GM19043 (cell line): ENCODE results near the gene FOXL2.
"Not testable (repeated sequence)": the region's sequence is repeated elsewhere in the genome, so short reads cannot be mapped to it uniquely, and the experiment has no call there.

Experiments used
- ATAC-seq: cut with Tn5 transposase; IDR thresholded peaks from one replicate; pipeline ENCODE4 v1.9.1; 2021; ENCODE audit warnings: low read depth; ENCODE audit not compliant: unreplicated experiment

FOXL2 gene

DNA sequence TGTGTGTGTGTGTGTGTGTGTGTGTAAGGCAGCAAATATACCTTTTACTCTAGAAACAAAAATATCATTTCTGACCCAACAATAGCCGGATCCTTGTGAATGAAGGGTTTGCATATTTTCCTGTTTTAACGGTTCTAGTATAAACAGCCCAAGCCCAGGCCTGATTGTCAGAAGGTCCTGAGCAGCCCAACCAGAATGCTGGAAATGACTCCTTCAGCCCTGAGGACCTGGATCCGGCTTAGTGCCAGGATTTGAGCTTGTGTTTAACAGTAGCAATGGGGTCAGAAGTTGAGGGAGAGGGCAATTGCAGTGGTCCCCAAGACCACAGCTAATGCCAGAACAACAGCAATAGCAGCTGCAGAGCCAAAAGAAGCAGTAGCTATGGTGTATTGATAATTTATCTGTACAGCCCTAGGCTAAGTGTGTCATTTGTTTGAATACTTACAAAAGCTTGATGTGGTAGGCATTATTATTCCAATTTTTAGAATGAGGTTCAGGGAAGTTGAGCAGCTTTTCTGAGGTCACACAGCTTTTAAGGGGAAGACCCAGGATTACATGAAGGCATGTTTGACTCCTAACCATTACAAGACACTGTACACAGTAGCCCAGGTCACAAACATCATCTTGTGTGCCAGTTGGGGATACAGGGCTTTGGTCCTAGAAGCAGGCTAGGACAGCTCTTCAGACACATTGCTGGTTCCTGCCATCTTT is 12.8 kb downstream of the FOXL2 start:
- no peak for ATAC-seq

DNA sequence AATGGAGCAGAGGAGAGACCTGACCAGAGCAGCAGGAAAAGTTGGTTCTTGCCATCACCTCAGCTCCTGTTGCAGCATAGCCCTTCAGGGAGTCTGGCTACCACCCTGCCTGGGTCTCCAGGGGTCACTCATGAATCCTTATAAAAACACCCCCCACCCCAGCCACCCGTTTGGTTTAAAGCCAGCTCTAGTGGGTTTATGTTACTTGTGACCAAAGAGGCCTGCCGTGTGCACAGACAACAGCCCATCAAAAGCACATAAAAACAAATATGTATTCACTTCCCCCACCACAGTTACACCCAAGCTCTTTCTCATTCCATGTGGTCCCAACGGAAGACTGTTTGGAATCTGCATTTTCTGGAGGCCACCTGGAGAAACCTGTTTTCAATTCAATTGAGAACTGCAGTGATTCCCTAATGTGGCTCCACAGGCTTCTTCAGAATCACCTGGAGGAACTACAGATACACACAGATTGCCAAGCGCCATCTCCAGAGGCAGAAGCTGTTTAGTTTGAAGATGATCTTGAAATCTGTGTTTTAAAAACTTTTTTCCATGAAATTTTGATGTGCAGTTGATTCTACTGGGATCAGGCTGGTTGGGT is 13.8 kb downstream of the FOXL2 start:
- no peak for ATAC-seq

DNA sequence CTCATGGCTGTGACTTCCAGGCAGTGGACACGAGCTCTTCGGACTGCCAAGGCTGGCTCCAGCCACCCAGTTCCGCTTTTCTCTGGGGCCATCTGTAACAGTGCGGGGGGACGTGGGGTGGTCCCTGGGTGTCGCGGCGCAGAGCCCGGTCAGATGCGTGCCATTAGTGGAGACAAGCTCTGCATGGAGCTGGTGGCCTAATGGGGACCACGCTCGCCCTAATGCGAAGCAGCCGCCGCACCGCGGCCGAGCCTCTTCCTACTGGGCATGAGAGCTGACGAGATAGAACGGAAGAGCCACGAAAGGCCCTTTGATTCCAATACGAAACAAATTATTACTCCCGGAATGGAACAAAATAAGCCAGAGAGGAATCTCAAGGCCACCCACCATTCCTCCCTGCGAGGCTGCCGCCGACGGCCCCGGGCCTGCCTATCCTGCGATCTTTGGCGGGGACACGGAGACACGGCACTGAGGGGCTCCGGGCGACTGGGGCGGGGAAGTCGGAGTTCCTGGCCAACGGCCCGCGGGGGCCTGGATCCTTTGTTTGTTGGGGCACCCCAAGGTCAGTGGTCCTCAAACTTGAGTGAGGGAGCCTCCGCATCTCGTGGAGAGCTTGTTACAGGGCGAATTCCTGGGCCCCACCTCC is 18.1 kb downstream of the FOXL2 start:
- no peak for ATAC-seq

DNA sequence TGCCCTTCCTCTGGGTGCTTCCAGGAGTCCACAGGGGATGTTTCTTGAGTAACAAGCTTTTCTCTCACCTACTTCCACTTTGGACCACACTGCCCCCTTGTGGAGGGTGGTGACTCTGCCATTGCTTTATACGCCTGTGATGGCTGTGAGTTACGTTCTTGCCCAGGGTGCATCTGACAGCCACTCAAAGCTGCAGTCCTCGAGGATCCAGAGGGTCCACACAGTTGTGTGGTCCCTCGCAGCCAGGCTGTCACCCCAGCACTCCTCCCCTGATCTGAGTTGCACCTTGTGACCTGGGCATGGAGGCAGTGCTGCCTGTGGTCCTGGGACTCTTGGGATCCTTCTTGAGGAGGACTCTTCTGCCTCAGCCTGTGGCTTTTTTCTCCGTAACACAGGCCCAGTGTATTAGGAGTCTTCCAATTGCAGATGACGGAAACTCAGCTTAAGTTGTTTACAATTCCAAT is 23.4 kb downstream of the FOXL2 start:
- peak; percentile 69 for ATAC-seq

DNA sequence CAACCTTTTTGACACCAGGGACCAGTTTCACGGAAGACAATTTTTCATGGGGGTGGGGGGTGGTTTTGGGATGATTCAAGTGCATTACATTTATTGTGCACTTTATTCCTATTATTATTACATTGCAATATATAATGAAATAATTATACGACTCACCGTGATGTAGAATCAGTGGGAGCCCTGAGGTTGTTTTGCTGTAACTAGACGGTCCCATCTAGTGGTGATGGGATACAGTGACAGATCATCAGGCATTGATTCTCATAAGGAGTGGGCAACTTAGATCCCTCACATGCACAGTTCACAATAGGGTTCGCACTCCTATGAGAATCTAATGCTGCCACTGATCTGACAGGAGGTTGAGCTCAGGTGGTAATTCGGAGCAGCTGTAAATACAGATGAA is 24.5 kb downstream of the FOXL2 start:
- ATAC-seq, result not testable (repeated sequence)

DNA sequence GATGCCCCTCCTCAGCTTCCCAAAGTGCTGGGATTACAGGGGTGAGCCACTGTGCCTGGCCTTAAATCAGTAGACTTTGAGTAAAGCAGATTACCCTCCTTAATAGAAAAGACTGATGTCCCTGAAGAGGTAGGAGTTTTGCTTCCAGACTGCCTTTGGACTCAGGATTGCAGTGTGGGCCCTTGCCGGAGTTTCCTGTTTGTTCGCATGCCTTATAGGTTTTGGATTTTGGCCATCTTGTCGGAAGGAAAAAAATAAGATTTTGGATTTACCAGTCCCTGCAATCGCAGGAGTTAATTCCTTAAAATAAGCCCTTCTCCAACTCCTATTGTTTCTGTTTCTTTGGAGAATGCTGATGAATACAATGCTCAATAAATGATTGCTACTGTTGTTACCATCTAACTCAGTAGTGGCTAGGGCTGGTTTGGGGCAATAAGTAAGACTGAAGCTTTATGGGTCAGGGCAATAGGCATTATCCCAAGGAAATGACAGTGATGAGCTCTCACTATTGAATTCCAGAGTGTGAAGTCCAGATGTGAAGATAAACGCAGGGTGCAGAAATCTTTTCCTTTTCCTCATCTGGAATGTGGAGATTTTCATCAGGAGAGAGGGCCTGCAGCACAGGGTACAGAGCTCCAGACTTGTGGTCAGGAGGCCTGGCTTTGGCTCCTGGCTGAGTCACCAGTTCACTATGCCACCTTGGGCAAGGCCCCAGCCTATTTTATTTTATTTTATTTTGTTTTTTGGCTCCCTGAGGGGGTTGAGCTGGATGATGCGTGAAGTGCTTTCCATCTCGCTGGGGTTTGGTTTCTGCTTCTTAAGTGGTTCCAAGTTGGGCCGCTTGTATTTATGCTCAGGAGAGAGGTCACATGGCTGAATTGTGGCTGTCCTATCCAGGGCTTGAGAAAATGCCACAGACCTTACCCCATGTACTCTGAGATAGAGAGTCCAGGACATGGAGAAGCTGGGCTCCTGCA is 25.3 kb downstream of the FOXL2 start:
- no peak for ATAC-seq

DNA sequence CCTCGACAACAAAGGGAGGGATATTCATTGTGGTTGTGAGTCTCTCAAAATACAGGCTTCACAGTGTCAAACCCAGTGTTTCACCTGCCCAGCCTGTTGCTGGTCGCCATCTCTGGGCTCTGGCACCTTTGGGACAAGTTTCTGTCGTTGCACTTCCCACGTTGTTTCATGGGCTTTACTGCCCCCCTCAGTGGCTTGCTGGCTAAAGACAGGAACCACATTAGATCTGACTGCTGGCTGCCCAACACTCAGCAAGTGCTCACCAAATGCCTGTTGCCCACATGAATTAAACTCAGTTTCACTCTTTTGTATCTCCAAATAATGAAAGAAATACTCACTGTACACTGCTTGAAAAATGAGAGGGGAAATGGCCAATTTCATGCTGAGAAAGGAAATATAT is 27.6 kb downstream of the FOXL2 start:
- ATAC-seq, result no peak

DNA sequence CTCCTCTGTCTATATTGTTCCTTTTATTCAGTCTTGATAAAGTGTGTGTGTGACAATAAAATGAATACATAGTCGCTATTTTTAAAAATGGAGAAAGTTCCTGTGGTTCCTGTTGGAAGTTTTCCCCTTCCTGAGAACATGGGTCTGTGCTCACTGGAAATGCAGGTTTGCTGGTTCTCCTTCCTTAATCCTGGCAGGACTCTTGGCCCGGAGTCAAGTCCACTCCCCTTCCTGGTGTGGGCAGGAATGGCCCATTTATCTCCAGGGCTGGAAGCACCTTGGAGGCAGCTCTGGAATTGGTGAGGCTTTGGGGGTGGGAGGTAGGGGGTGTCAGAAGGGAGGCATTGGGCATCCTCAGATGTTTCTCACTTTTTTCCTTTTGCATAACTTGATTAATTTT is 30.1 kb downstream of the FOXL2 start:
- ATAC-seq, result no peak

DNA sequence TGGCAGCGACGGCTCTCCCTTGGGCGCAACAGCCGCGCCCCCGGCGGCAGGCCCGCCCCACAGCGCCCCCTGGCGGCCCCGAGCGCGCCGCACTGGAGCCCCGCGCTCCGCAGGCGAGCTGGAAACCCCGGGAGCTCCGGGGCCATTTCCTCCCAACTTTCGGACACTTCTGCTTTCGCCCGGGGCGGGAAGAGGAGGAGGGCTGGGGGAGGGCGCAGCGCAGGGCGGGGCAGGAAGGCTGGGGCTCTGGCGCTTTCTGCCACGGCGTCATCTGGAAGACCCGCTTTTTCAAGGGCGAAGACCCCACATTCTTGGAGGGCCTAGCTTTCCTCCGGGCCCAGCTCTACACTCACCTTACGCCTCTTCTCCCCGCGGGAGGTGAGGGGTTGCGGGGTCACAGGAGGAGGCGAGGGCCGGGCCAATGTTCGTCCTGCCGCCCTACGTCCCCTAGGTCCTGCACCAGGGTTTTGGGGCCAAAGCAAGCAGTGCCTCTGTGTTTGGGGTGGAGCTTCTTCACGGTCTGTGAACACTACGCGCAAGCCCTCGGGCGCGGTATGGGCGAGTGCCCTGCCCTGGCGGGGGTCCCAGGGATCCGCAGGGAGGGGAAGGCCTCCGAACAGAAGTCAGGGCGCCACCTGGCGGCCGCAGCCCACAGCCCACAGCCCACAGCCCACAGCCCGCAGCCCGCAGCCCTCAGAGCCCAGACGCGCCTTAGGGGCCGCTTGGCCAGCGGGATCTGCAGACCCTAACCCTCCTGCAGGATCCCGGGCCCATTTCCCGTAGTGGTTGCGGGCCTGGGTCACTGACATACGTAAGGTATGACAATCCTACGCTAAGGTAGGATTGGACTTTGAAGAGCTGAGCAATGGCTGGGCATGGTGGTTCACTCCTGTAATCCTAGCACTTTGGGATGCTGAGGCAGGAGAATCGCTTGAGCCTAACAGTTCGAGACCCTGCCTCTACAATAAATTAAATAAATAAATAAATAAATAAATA is 31.1 kb downstream of the FOXL2 start:
- ATAC-seq, result peak; percentile 72

DNA sequence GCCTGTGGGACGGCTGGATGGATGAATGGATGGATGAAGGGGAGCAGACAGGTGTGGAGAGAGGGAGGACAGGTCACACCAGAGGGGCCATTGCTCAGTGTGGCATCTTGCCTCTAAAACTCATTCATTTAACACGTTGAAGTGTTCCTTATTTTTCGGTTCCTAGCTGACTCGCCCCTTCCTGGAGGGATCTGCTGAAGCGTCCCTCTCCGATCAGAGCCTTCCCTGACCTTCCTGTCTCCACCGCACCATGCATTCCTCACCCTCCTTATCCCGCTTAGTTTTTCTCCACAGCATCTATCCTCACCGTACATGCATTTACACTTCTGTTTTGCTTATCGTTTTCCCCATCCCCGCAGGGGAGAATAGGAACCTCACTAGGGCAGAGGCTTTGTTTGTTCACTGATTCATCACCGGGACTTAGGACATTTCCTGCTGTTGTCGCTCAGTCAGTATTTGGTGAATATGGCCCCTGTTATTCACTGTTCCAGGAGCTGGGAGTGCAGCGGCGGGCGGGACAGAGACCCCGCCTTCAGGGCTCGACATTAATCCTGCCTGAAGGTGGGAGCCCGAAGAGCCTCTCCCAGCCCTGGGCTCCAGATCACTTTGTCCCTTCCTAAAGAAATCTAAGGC is 32.0 kb downstream of the FOXL2 start:
- ATAC-seq, result peak; percentile 22

DNA sequence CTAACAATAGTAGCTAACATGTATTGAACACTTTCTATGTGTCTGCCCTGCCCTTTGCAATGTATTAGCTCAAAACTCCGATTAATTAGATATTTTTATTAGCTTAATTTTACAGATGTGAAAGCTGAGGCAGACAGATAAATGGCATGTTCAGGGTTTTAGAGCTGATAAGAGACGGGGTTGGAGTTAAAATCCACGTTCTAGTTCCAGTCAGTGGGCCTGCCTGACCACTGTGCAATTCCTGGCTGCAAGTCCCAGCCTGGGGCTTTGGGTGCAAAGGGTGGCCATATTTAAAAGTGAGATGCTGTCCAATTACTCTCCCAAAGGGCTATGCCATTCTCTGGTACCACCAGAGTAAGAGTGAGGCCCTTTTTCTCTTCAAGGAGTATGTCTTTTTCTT is 33.2 kb downstream of the FOXL2 start:
- no peak for ATAC-seq

DNA sequence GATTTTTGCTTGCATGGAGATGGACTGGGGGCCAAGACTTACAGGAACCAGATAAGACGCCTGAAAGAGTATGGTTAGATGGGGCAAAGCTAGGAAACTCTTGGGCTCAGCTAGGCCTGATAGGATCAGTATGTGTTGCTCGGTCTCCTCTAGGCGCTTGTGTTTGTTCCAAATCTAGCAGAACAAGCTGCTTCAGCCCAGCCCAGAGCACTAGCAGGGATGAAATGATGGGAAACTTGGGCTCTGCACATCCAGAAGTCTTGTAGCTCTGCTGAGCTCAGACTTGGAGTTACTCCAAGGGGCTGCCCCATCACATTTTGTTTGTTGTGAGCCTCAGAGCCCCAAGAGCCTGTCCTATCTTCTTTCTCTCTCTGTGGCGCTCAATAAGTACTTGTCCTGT is 34.7 kb downstream of the FOXL2 start:
- no peak for ATAC-seq

DNA sequence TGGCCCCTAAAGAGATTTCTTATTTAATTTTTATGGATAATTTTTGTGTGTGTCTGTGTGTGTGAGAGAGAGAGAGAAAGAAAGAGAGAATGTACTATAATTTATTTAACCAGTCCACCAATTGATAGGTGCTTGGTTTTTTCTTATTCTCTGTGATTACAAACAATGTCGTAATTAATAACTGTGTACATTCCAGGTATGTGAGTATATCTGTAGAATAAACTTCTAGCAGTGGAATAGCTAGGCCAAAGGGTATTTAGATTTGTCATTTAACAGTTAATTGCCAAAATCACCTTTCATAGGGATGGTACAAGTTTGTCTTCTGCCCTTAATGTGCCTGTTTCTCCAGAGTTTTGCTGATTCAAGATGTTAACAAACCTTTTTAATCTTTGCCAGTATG is 35.3 kb downstream of the FOXL2 start:
- no peak for ATAC-seq

DNA sequence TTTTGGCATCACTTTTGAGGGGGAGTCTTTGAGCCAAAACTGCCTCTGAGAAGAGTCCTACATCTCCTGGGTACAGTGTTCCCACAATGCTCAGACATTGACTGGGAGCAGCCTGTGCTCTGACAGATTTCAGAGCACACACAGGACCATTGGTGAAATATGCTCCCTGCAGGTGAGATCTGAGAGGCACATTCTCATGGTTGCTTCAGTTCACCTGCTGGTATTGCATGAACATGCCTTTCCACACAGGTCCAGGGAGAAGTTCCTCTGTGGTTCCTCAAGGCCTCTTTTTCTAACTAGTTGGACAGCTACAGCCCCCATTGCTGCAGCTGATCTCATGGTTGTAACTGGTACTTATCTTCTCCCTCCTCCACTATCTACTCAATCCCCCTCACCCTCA is 37.0 kb downstream of the FOXL2 start:
- no peak for ATAC-seq

DNA sequence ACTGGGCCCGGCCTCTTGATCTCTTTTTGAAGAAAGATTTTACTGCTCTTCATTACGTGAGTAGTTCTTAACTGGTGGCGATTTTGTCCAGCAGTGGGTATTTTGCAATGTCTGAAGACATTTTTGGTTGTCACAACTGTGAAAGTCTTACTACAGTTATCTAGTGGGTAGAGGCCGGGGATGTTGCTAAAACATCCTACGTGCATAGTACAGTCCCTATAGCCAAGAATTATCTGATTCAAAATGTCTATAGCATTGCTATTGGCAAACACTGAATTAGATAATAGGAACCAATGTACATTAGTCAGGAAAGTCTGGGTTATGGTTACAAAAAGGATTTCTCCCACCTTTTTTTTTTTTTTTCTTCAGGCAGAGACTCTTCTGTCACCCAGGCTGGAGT is 38.1 kb downstream of the FOXL2 start:
- ATAC-seq, result no peak

DNA sequence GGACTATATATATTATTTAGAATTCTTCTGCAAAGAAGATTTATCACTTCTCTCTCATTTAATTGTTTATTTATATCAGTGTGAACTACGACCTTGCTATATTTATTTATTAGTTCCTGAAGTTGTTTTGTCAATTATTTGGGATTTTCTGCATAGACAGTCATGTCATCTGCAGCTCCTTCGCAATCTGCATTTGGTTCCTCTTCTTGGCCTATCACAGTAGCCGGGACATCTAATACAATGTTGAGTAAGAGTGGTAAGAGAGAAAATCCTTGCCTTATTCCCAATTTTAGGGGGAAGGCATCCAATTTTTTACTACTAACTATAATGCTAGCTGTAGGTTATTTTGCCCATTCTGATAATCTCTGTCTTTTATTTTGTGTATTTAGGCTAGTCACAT is 39.4 kb downstream of the FOXL2 start:
- no peak for ATAC-seq

DNA sequence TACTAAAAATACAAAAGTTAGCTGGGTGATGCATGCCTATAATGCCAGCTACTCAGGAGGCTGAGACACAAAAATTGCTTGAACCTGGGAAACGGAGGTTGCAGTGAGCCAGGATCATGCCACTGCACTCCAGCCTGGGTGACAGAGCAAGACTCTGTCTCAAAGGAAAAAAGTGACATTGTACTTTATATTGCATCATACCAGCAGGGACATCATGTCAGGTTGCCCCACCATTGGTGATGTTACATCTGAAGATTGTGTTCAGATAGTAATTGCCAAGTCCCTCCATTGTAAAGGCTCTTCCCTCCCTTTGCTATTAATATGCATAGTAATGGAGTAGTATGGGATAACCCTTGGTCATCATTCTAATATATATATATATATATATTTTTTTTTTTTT is 44.8 kb downstream of the FOXL2 start:
- ATAC-seq, result no peak

DNA sequence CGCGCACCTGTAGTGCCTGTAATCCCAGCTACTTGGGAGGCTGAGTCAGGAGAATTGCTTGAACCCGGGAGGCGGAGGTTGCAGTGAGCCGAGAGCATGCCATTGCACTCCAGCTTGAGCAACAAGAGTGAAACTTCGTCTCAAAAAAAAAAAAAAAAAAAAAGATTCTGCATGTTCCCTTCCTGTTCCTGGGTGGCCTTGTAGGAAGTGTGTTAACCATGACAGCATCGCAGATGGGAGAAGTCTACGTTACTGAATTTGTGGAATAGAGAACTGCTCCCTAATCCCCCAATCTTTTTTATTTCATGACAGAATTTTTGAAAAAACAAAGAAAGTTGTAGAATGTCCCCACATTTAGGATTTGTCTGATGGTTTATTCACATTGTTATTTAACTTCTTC is 45.4 kb downstream of the FOXL2 start:
- no peak for ATAC-seq

DNA sequence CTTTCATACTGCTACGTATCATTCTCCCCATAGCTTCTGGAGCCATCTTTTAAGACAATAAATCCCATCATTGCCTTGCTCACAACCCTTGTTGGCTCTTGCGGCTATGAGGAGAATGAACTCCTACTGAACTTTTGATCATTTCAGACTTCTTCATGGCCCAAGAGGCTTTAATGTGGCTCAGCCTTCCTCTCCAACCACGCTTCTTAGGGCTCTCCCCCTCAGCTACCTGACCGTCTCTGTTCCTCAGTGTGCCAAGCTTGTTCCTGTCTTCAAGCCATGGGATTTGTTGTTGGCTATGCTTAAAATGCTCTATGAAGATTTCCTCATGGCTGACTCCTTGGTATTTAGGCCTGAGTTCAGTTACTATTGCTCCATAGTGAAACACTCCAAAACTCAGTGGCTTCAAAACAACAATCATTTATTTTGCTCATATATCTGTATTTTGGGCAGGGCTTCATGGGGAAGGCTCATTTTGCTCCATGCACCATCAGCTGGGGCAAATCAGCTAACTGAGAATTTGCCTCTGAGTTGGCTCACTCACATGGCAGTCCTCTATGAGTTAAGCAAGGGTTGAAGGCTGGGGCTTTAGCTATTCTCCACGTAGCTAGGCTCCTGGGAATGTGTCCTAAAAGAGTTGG is 47.5 kb downstream of the FOXL2 start:
- no peak for ATAC-seq
